RWPE2 (cell line): ENCODE results near the gene SOHLH1.

Experiments used
- ATAC-seq: fragments of 200-7000 bp; cut with Tn5 transposase; 3 replicates; pipeline ENCODE4 v1.9.1; 2021; ENCODE audit warnings: low read depth
- DNase-seq: peaks from one replicate; pipeline ENCODE4 v3.0.0-alpha.2; 2020; ENCODE audit warnings: low spot score
- H3K27ac ChIP-seq: fragments of 450-650 bp; 2 replicates; pipeline ENCODE4 v1.5.1; 2017; ENCODE audit warnings: mild to moderate bottlenecking; ENCODE audit not compliant: poor library complexity, severe bottlenecking
- H3K27me3 ChIP-seq: fragments of 250-450 bp; sonication (Bioruptor Pico); 2 replicates; pipeline ENCODE4 v1.5.1; 2021; ENCODE audit warnings: mild to moderate bottlenecking, moderate library complexity; ENCODE audit not compliant: insufficient read depth, poor library complexity, severe bottlenecking
- H3K36me3 ChIP-seq: fragments of 250-450 bp; sonication (Bioruptor Pico); 2 replicates; pipeline ENCODE4 v1.5.1; 2020; ENCODE audit warnings: low read depth, mild to moderate bottlenecking, moderate library complexity
- H3K4me1 ChIP-seq: fragments of 250-450 bp; sonication (Bioruptor Pico); 2 replicates; pipeline ENCODE4 v1.5.1; 2021; ENCODE audit warnings: mild to moderate bottlenecking, moderate library complexity; ENCODE audit not compliant: insufficient read depth, poor library complexity, severe bottlenecking
- H3K4me3 ChIP-seq: fragments of 250-450 bp; sonication (Bioruptor Pico); 2 replicates; pipeline ENCODE4 v1.5.1; 2021; ENCODE audit warnings: mild to moderate bottlenecking, moderate library complexity; ENCODE audit not compliant: severe bottlenecking
- H3K9me3 ChIP-seq: fragments of 250-450 bp; sonication (Bioruptor Pico); 2 replicates; pipeline ENCODE4 v1.5.1; 2021; ENCODE audit warnings: mild to moderate bottlenecking, moderate library complexity; ENCODE audit not compliant: severe bottlenecking
- CTCF ChIP-seq: fragments of 450-650 bp; IDR thresholded peaks from one replicate; pipeline ENCODE4 v1.5.1; 2017; ENCODE audit warnings: mild to moderate bottlenecking, moderate library complexity; ENCODE audit not compliant: poor library complexity, severe bottlenecking

SOHLH1 gene

GRCh38 chr9:135699440-135699839 is at the start of gene SOHLH1:
TSS of gene SOHLH1 (minus strand) at chr9:135699481. CDS start at chr9:135699467, 14 bp downstream.
- H3K9me3 ChIP-seq, result no peaks in the 10 kb centered on the region
- H3K27ac ChIP-seq, result no peak within 1 kb of the TSS
- TF ChIP-seq CTCF, result no peak
- no peaks in the 10 kb centered on the region for H3K4me1 ChIP-seq
- H3K36me3 ChIP-seq, result no peaks in the 10 kb centered on the region
- no peak within 1 kb of the TSS for H3K4me3 ChIP-seq
- peaks cover 19% of the 10 kb centered on the region for H3K27me3 ChIP-seq
- DNase-seq, result no peak
- no peak for ATAC-seq

GRCh38 chr9:135748676-135749075 is 49.4 kb upstream of the SOHLH1 start:
- Histone ChIP-seq H3K9me3 (no peaks in the 10 kb centered on the region), H3K4me3 (no peak overlapping the region), H3K4me1 (no peaks in the 10 kb centered on the region), H3K27ac (no peak overlapping the region), H3K36me3 (no peaks in the 10 kb centered on the region), H3K27me3 (no peaks in the 10 kb centered on the region)
- no peak for DNase-seq
- TF ChIP-seq CTCF, result no peak
- ATAC-seq, result no peak

- TF ChIP-seq CTCF, result no peak
- Histone ChIP-seq H3K4me1 (no peaks in the 10 kb centered on the region), H3K27me3 (no peaks in the 10 kb centered on the region), H3K27ac (no peak overlapping the region), H3K4me3 (no peak overlapping the region), H3K36me3 (no peaks in the 10 kb centered on the region), H3K9me3 (no peaks in the 10 kb centered on the region)
- no peak for ATAC-seq
- no peak for DNase-seq
Observed at GRCh38 chr9:135747311-135747710, 48.0 kb upstream of the SOHLH1 start.

GRCh38 chr9:135746565-135746964 is 47.3 kb upstream of the SOHLH1 start:
- peaks cover under 1% of the 10 kb centered on the region for H3K27me3 ChIP-seq
- H3K4me1 ChIP-seq, result no peaks in the 10 kb centered on the region
- H3K36me3 ChIP-seq, result no peaks in the 10 kb centered on the region
- no peak overlapping the region for H3K4me3 ChIP-seq
- H3K27ac ChIP-seq, result no peak overlapping the region
- DNase-seq, result no peak
- no peaks in the 10 kb centered on the region for H3K9me3 ChIP-seq
- TF ChIP-seq CTCF, result no peak
- no peak for ATAC-seq

GRCh38 chr9:135745686-135746324 is 46.5 kb upstream of the SOHLH1 start:
- Histone ChIP-seq H3K4me3 (no peak overlapping the region), H3K27me3 (peaks cover 6% of the 10 kb centered on the region)
- ATAC-seq, result no peak

More at GRCh38 chr9:135745686-135746324, 46.5 kb upstream of the SOHLH1 start:
- Histone ChIP-seq H3K9me3 (no peaks in the 10 kb centered on the region), H3K36me3 (no peaks in the 10 kb centered on the region), H3K27ac (no peak overlapping the region), H3K4me1 (no peaks in the 10 kb centered on the region)
- DNase-seq, result no peak
- TF ChIP-seq CTCF, result no peak
